Muscle of leg (tissue), 11 donors: ENCODE data around the gene EXOC3L1. TPM values are rescaled to one million over a fixed set of nuclear protein-coding genes. Genes with fewer than 3 reads are reported as not detected.

Experiments
- DNase-seq: peaks from one replicate; pipeline ENCODE4 v3.0.0; 2013
- H3K27ac ChIP-seq: one replicate; pipeline ENCODE4 v1.5.1; 2013; ENCODE audit warnings: mild to moderate bottlenecking, low read length, control low read depth
- H3K27me3 ChIP-seq: one replicate; pipeline ENCODE4 v1.6.1; 2013; ENCODE audit warnings: low read length; ENCODE audit not compliant: control insufficient read depth, insufficient read depth
- H3K36me3 ChIP-seq: one replicate; pipeline ENCODE4 v1.6.1; 2013; ENCODE audit warnings: low read length; ENCODE audit not compliant: control insufficient read depth, insufficient read depth
- H3K4me1 ChIP-seq: one replicate; pipeline ENCODE4 v1.6.1; 2013; ENCODE audit warnings: low read length; ENCODE audit not compliant: control insufficient read depth, insufficient read depth
- H3K4me3 ChIP-seq: one replicate; pipeline ENCODE4 v1.5.1; 2013; ENCODE audit warnings: low read length, control low read depth
- H3K9me3 ChIP-seq: replicated peaks from 2 replicates; pipeline ENCODE4 v1.6.1; 2013; ENCODE audit warnings: low read depth, low read length; ENCODE audit not compliant: control insufficient read depth
- WGBS: methylation state at CpG from one replicate; pipeline ENCODE4 v1.1.5; 2013; ENCODE audit warnings: missing lambda C conversion rate; ENCODE audit not compliant: insufficient coverage; 5-methylcytosine and 5-hydroxymethylcytosine counted together
- polyA plus RNA-seq, 8 donors: library from polyadenylated mRNA; unstranded; fragments of 120-200 nt; gene quantifications; one replicate each; pipeline versions ENCODE4 v1.2.1 to v1.2.3, GENCODE V29; 2013; ENCODE audit warnings: inconsistent platforms in 1 of 8, low replicate concordance in 1 of 8; ENCODE audit not compliant: insufficient read length in 8 of 8, insufficient read depth in 1 of 8
- total RNA-seq: library from RNA; stranded (reverse); fragments of 120-200 nt; gene quantifications from one replicate; pipeline ENCODE4 v1.2.4, GENCODE V29; 2013

Gene EXOC3L1
- total and polyA plus RNA-seq, 9 donors: 7.6 to 15.5 (median 11.4) TPM

DNA sequence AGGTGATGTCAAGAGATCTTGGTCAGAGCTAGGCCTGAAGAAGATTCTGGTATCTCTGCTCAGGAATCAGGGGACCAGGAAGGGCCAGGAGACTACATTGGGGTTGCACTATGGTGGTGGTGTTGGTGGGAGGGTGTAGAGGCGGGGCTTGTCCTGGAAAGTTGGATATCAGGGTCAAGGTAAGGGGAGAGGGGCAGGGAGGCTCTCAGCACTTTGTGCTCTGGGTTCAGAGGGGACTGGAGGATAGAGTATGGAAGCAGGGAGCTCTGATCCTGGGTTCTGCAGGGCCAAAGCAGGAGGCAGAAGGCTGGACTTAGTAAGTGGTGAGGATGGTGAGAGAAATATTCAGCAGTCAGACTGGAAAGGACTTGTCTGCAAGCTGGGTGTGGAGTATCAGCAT lies 16.6 kb downstream of the EXOC3L1 start:
- Histone ChIP-seq H3K4me3 (peak overlapping the region; percentile 38), H3K9me3 (no peaks in the 10 kb centered on the region), H3K4me1 (peaks cover 63% of the 10 kb centered on the region), H3K27ac (peak overlapping the region; percentile 17), H3K27me3 (peaks cover 90% of the 10 kb centered on the region), H3K36me3 (peaks cover 11% of the 10 kb centered on the region)
- 69% methylated on average over 1 of the region's 1 CpG for WGBS
- DNase-seq: no peak

DNA sequence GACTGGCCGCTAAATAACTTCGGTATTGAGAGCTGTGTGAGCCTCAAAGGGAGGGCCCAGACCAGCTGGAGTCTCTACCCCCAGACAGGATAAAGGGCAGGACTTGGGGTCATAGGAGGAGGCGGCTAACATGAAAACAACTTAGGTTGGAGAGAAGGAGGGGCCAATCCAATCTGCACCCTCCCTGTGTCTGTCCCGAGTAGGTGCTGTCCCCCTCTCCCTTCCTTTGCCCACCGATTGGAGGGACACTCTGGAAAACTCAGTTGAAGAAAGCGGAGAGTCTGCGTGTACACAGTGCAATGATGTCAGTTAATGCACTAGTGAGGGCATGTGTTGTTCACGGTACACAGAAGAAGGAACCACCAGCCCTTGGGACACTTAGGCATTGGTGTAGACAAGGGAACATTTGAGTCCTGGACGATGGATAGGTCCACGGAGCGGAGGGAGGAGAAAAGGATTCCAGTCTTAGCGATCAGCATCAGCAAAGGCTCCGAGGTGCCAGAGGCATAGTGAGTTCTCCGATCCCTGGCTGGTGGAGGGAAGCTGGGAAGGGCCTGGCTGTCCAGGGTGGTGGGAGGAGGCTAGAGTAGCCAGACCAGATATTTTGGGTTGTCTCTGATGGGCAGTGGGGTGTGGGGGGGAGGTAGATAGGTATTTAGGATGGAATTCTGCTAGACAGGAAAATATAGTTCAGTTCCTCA lies 18.8 kb downstream of the EXOC3L1 start:
- H3K4me3 ChIP-seq: peak overlapping the region; percentile 49
- H3K27ac ChIP-seq: peak overlapping the region; percentile 95
- peaks cover 97% of the 10 kb centered on the region for H3K27me3 ChIP-seq
- peaks cover 55% of the 10 kb centered on the region for H3K4me1 ChIP-seq
- DNase-seq: no peak
- H3K9me3 ChIP-seq: no peaks in the 10 kb centered on the region
- peaks cover 6% of the 10 kb centered on the region for H3K36me3 ChIP-seq
- 17% methylated on average over 12 of the region's 14 CpGs for WGBS

DNA sequence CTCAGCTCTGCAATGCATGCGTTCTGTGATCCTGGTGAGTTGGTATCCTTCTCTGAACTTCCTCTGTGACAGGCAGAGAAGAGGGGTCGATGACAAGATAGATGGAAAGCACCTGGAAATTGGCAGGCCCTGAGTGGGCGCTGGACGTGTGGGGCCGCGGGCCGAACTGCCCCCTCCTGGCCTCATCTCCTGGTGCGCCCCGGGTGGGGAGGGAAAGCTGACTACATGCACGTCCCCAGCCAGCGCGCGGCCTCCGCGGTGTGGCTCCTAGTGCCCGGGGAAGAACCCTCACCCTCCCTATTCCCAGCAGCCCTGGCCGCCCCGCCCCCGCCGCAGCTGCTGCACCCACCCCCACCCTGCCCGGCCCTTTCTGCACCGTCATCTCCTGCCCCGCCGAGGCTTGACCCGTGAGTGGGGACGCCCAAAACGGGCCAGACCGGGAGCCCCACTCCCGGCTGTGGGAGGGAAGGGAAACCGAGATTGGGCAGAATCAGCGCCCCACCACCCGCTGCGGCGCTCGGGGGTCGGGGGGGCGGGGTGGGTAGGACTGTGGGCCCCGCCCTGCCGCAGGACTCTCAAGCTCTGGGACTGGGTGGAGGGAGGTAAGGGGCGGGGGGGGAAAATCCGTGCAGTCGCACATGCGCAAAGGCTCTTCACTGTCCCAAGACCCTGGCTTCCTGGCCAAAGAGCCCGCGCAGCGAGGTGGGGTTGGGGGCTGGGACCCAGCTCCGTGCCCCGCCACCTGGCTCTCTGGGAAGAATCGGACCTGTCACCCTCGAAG lies 19.6 kb downstream of the EXOC3L1 start, which contains the start of gene NOL3:
TSS of gene NOL3 (plus strand) at position 371 of the 781 bp plus-strand sequence.
- under 1% methylated on average over 30 of the region's 50 CpGs for WGBS
- peaks cover 97% of the 10 kb centered on the region for H3K27me3 ChIP-seq
- H3K36me3 ChIP-seq: no peaks in the 10 kb centered on the region
- peaks cover 52% of the 10 kb centered on the region for H3K4me1 ChIP-seq
- H3K9me3 ChIP-seq: no peaks in the 10 kb centered on the region
- H3K27ac ChIP-seq: peak within 1 kb of the TSS; percentile 95
- peak within 1 kb of the TSS; percentile 49 for H3K4me3 ChIP-seq
- DNase-seq: peak; percentile 72

DNA sequence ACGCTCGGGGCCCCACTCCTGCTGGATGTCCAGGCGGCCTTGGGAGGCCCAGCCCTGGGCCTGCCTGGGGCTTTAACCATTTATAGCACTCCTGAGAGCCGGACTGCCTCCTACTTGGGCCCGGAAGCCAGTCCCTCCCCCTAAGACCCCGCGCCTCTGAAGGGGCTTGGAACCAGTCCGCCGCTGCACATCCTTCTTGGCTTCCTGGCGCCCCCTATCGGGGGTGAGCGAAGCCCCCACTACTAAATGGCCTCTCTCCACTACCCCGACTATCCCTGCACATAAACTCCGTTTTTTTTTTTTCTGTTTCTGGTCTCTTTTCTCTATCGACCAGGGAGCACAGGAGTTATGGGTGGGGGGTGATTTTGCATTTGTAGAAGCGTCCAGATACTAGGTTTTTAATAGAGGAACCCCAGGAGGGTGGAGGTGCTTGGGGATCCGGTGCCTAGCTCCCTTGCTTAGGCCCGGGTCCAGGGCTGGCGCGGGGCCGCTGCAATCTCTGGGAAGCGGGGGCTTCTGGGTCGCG lies 20.2 kb downstream of the EXOC3L1 start:
- Histone ChIP-seq H3K4me3 (peak overlapping the region; percentile 49), H3K27ac (peak overlapping the region; percentile 85), H3K36me3 (no peaks in the 10 kb centered on the region), H3K9me3 (no peaks in the 10 kb centered on the region), H3K27me3 (peaks cover 97% of the 10 kb centered on the region), H3K4me1 (peaks cover 53% of the 10 kb centered on the region)
- no peak for DNase-seq
- 1% methylated on average over 21 of the region's 24 CpGs for WGBS

DNA sequence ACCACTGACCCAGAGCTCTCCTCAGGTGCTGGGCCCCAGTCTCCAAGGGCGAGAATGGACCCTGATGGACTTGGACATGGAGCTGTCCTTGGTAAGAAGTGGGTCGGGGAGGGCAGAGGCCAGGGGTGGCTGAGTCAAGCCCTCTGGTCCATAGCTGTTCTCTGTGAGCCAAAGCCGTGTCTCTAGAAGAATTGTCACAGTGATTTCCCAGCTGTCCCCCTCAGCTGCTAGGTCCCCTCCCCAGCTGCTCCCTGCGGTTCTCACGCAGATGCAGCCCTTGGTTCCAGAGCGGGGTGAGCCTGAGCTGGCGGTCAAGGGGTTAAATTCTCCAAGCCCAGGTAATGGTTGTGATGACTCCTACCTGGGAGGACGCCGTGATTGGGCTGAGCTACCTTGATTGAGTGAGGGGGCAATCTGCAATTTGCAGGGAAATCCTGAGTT lies 20.9 kb downstream of the EXOC3L1 start:
- Histone ChIP-seq H3K27ac (peak overlapping the region; percentile 85), H3K36me3 (no peaks in the 10 kb centered on the region), H3K9me3 (no peaks in the 10 kb centered on the region), H3K4me1 (peaks cover 51% of the 10 kb centered on the region), H3K4me3 (no peak overlapping the region), H3K27me3 (peaks cover 96% of the 10 kb centered on the region)
- WGBS: 9% methylated on average over 9 of the region's 9 CpGs
- DNase-seq: no peak

DNA sequence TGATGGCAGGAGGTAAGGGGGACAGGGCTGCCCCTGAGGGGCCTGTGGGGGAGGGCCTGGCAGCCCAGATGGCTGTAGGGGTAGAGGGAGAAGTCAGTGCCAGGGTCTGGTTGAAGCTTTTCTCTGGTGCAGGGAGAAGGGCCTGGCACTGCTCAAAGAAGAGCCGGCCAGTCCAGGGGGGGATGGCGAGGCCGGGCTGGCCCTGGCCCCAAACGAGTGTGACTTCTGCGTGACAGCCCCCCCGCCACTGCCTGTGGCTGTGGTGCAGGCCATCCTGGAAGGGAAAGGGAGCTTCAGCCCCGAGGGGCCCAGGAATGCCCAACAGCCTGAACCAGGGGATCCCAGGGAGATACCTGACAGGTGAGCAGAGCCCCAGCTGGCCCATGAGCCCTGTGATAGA lies 22.3 kb downstream of the EXOC3L1 start:
- Histone ChIP-seq H3K27me3 (peaks cover 98% of the 10 kb centered on the region), H3K9me3 (no peaks in the 10 kb centered on the region), H3K4me3 (no peak overlapping the region), H3K27ac (no peak overlapping the region), H3K36me3 (no peaks in the 10 kb centered on the region), H3K4me1 (peaks cover 53% of the 10 kb centered on the region)
- no peak for DNase-seq
- WGBS: 48% methylated on average over 7 of the region's 7 CpGs

DNA sequence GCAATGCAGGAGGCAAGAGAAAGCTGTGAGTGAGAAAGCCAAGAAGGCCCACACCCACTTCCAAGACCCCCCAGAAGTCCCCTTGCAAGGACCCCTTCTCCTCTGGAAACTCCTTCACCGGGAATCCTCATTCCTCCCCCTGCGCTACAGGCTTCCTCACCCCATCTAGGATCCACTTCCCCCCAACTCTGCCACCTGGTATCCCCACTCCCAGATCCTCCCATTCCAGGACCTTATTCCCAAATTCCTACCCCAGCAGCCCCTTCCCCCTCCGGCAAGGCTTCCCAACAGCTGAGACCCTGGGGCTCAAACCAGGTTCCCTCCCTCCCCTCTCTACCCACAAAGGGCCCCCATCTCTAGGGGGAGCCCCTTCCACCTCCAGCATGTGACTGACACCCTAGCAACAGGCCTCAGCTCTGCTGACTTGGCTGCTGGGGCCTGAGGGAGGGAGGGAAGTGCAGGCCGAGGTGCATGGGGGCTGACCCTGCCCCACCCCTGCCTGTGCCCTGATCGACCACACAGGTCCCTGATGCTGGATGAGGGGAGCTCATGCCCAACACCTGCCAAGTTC lies 23.3 kb downstream of the EXOC3L1 start:
- Histone ChIP-seq H3K27ac (no peak overlapping the region), H3K27me3 (peaks cover 98% of the 10 kb centered on the region)
- WGBS: 41% methylated on average over 3 of the region's 5 CpGs

DNA sequence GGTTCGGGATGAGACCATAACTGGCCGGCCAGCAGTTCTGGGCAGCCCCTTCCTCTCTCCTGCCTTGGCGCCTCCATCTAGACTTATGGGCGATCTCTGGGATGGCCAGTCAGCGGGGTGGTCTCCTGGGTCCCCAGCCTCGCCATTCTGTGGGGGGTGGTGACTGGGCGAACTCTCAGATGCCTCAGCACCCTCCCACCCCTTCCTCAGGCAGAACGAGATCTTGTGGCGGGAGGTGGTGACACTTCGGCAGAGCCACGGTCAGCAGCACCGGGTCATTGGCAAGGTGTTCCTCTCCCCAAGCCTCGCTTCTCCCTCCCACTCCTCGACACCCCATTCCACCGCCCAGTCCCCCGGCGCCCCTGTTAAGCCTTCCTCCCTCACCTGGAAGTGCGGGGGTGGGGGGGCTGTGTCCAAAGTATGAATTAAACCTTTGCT lies 23.8 kb downstream of the EXOC3L1 start:
- Histone ChIP-seq H3K9me3 (no peaks in the 10 kb centered on the region), H3K27me3 (peaks cover 98% of the 10 kb centered on the region), H3K4me3 (no peak overlapping the region), H3K27ac (no peak overlapping the region), H3K36me3 (no peaks in the 10 kb centered on the region), H3K4me1 (peaks cover 60% of the 10 kb centered on the region)
- no peak for DNase-seq
- WGBS: 0% methylated on average over 1 of the region's 18 CpGs

More for the DNA sequence above, 23.3 kb downstream of the EXOC3L1 start:
- Histone ChIP-seq H3K4me3 (no peak overlapping the region), H3K9me3 (no peaks in the 10 kb centered on the region), H3K4me1 (peaks cover 59% of the 10 kb centered on the region), H3K36me3 (no peaks in the 10 kb centered on the region)
- DNase-seq: no peak

DNA sequence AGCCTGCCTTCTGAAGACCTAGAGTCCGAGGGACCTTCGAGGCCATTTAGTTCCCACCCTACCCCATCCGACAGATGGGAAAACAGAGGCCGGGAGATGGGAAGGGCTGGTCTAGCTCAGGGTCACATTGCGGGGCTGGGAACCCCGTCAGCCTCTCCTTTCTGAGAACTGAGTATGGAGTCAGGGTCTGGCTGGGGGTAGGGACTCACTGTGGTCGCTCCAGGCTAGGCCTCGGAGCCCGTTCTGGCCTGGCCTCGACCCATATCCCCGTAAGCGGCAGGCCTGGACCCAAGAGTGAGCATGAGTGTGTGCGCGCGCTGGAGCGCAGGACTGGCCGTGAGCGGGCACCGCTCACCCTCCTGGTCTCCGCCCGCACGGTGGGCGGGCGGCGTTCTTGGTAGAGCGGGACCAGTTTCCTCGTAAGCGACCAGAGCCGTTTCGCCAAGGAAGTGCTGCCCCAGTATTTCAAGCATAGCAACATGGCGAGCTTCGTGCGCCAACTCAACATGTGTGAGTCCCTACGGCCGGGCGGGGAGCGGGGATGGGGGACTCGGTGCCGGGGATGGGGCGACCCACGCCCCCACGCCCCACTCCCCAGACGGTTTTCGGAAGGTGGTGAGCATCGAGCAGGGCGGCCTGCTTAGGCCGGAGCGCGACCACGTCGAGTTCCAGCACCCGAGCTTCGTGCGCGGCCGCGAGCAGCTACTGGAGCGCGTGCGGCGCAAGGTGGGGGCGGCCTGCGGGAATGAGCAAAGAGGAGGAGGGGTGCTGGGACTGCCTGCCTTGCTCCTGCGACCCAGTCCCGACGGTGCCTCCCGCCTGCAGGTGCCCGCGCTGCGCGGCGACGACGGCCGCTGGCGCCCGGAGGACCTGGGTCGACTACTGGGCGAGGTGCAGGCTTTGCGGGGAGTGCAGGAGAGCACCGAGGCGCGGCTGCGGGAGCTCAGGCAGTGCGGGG lies 24.5 kb downstream of the EXOC3L1 start:
- peaks cover 98% of the 10 kb centered on the region for H3K27me3 ChIP-seq
- 3% methylated on average over 63 of the region's 85 CpGs for WGBS
- no peak for DNase-seq
- no peaks in the 10 kb centered on the region for H3K9me3 ChIP-seq
- no peaks in the 10 kb centered on the region for H3K36me3 ChIP-seq
- peaks cover 61% of the 10 kb centered on the region for H3K4me1 ChIP-seq
- no peak overlapping the region for H3K27ac ChIP-seq
- no peak overlapping the region for H3K4me3 ChIP-seq
